Measurements from ENCODE around the gene EPHB3.

DNA sequence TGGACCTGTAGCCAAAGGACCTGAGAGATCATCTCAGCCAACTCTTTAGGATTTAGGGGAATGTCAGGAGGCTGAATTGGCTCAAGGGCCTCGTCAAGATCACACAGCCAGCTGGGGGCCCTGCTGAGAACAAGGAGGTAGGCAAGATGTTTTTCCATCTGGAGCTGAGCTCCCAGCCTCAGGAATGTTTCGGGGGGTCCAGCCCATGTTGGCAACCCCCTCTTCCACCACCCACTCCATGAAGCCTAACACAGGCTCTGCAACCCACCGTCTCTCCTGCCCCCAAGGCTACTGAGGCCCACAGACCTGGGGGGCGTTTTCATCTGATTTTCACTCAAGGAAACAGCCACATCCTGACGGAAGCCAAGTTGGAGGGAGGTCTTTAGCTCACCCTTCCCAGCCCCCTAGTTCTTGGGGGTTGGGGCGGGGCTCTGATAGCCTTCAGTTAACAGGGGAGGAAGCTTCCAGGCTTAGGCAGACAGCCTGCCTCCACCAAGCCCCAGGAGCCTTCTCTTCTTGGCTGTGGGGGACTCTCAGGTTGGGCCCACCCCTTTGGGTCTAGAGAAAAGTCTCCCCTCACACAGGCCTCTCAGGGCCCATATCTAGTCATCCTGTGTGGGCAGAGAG is 48.8 kb downstream of the EPHB3 start:
- TF ChIP-seq, protein P1, sequence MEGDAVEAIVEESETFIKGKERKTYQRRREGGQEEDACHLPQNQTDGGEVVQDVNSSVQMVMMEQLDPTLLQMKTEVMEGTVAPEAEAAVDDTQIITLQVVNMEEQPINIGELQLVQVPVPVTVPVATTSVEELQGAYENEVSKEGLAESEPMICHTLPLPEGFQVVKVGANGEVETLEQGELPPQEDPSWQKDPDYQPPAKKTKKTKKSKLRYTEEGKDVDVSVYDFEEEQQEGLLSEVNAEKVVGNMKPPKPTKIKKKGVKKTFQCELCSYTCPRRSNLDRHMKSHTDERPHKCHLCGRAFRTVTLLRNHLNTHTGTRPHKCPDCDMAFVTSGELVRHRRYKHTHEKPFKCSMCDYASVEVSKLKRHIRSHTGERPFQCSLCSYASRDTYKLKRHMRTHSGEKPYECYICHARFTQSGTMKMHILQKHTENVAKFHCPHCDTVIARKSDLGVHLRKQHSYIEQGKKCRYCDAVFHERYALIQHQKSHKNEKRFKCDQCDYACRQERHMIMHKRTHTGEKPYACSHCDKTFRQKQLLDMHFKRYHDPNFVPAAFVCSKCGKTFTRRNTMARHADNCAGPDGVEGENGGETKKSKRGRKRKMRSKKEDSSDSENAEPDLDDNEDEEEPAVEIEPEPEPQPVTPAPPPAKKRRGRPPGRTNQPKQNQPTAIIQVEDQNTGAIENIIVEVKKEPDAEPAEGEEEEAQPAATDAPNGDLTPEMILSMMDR (IDR thresholded peaks at IDR 0.05), result no peak
- TF ChIP-seq, protein P2, sequence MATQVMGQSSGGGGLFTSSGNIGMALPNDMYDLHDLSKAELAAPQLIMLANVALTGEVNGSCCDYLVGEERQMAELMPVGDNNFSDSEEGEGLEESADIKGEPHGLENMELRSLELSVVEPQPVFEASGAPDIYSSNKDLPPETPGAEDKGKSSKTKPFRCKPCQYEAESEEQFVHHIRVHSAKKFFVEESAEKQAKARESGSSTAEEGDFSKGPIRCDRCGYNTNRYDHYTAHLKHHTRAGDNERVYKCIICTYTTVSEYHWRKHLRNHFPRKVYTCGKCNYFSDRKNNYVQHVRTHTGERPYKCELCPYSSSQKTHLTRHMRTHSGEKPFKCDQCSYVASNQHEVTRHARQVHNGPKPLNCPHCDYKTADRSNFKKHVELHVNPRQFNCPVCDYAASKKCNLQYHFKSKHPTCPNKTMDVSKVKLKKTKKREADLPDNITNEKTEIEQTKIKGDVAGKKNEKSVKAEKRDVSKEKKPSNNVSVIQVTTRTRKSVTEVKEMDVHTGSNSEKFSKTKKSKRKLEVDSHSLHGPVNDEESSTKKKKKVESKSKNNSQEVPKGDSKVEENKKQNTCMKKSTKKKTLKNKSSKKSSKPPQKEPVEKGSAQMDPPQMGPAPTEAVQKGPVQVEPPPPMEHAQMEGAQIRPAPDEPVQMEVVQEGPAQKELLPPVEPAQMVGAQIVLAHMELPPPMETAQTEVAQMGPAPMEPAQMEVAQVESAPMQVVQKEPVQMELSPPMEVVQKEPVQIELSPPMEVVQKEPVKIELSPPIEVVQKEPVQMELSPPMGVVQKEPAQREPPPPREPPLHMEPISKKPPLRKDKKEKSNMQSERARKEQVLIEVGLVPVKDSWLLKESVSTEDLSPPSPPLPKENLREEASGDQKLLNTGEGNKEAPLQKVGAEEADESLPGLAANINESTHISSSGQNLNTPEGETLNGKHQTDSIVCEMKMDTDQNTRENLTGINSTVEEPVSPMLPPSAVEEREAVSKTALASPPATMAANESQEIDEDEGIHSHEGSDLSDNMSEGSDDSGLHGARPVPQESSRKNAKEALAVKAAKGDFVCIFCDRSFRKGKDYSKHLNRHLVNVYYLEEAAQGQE (IDR thresholded peaks at IDR 0.05; ENCODE audit: insufficient read depth in 1 of 2, low read depth in 2 of 2, low read length in 1 of 2), result no peak

Data from Panc1 (cell line).